ENCODE results near the gene PHTF2.
A peak's percentile ranks its signal among the peaks of the same experiment; 100 is the strongest.

PHTF2 gene

DNA sequence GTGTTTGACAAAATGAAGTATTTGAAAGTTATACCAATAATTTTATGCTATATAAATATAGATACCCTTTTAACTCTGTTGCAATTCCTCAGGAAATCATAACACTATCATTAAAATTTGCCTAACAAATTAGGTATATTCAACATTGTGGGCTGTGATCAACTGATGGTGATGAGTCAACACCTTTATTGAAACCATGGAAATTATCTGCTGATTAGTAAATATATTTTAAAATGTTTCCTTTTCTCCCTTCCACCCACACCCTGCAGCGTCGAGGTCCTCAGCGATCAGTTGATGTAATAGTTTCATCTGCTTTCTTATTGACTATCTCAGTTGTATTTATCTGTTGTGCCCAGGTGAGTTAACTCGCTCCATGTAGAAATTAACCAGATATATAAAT lies 143.9 kb downstream of the PHTF2 start:
- H3K4ac ChIP-seq (ENCODE audit: low read depth, low read length) = no peak overlapping the region
- no peaks in the 10 kb centered on the region for H3K79me2 ChIP-seq (ENCODE audit: control insufficient read depth, insufficient read depth, low read length)
- no peak overlapping the region for H2BK5ac ChIP-seq (ENCODE audit: low read length)
- no peaks in the 10 kb centered on the region for H3K36me3 ChIP-seq (ENCODE audit: control insufficient read depth, insufficient read depth, low read length)
- no peak overlapping the region for H3K4me2 ChIP-seq (ENCODE audit: low read length)
- no peaks in the 10 kb centered on the region for H3K4me1 ChIP-seq (ENCODE audit: control insufficient read depth, low read depth, low read length)
- no peak overlapping the region for H3K4me3 ChIP-seq (ENCODE audit: low read length)
- no CpG with 5 or more reads among the region's 4 CpGs for WGBS (ENCODE audit: extremely low coverage, insufficient coverage, low lambda C conversion rate)
- no peaks in the 10 kb centered on the region for H3K27me3 ChIP-seq (ENCODE audit: insufficient read depth, low read length, poor library complexity)
- no peaks in the 10 kb centered on the region for H3K79me1 ChIP-seq (ENCODE audit: low read length)
- no peak overlapping the region for H4K8ac ChIP-seq (ENCODE audit: low read depth, low read length)
- H3K9ac ChIP-seq (ENCODE audit: low read length) = no peak overlapping the region
- H2AK5ac ChIP-seq (ENCODE audit: low read length) = no peak overlapping the region
- no peak overlapping the region for H2BK15ac ChIP-seq (replicated peaks; ENCODE audit: low read depth)
- no peak overlapping the region for H2BK120ac ChIP-seq (ENCODE audit: low read depth, low read length)
- H4K5ac ChIP-seq (ENCODE audit: low read length) = no peak overlapping the region
- no peak overlapping the region for H3K18ac ChIP-seq (ENCODE audit: low read length)
- H3K56ac ChIP-seq (ENCODE audit: low read length) = no peak overlapping the region
- no peak overlapping the region for H3K27ac ChIP-seq (ENCODE audit: low read depth, low read length)
- H3K23ac ChIP-seq (ENCODE audit: low read length) = no peak overlapping the region
- DNase-seq = no peak

DNA sequence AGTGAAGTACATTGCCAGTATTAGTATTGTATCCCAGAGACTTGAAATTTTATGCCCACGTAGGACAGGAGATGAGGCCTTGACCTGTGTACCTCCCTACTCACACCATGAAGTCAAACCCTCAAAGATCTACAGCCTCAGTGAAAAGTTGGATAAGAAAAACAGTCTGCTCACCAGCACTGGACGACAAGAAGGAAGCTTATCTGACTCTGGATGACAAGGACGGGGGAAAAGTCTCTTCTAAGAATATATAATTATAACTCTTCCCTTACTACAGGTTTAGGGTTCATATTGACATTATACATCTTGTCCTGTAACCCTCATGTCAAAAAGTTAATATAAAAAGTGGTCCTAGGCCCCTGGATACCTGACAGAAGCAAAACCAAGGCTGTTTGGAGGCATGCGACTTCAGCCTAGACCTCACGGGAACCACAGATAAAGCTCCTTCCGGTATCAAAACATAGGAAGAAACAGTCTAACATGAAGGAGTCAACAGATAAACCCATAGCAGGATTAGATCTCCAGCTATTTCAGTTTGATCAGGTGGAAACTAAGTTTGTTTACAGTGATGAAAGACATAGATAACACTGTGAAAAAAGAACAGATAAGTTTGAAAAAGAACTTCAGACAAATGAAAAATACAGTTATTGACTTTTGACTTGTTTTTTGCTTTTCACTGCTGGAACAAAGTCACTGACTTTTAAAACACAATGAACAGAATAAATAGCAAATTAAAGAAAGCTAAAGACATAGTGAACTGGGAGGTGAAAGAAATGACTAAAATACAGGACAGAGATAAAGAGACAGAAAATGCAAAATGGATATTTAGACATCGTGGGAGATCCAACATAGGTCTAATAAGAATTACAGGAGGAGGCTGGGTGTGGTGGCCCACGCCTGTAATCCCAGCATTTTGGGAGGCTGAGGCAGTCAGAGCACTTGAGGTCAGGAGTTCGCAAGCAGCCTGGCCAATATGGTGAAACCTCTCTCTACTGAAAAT lies 145.9 kb downstream of the PHTF2 start:
- no CpG with 5 or more reads among the region's 9 CpGs for WGBS (ENCODE audit: extremely low coverage, insufficient coverage, low lambda C conversion rate)
- Histone ChIP-seq H3K36me3 (ENCODE audit: control insufficient read depth, insufficient read depth, low read length) (no peaks in the 10 kb centered on the region), H3K9ac (ENCODE audit: low read length) (no peak overlapping the region), H3K18ac (ENCODE audit: low read length) (no peak overlapping the region), H2BK15ac (replicated peaks; ENCODE audit: low read depth) (no peak overlapping the region), H3K4me2 (ENCODE audit: low read length) (no peak overlapping the region), H3K56ac (ENCODE audit: low read length) (no peak overlapping the region), H3K79me2 (ENCODE audit: control insufficient read depth, insufficient read depth, low read length) (no peaks in the 10 kb centered on the region), H3K4me3 (ENCODE audit: low read length) (no peak overlapping the region), H2BK5ac (ENCODE audit: low read length) (no peak overlapping the region), H3K23ac (ENCODE audit: low read length) (no peak overlapping the region), H3K4ac (ENCODE audit: low read depth, low read length) (no peak overlapping the region), H4K5ac (ENCODE audit: low read length) (no peak overlapping the region), H3K79me1 (ENCODE audit: low read length) (no peaks in the 10 kb centered on the region), H3K27ac (ENCODE audit: low read depth, low read length) (no peak overlapping the region), H2BK120ac (ENCODE audit: low read depth, low read length) (no peak overlapping the region), H2AK5ac (ENCODE audit: low read length) (no peak overlapping the region), H4K8ac (ENCODE audit: low read depth, low read length) (no peak overlapping the region), H3K4me1 (ENCODE audit: control insufficient read depth, low read depth, low read length) (no peaks in the 10 kb centered on the region), H3K27me3 (ENCODE audit: insufficient read depth, low read length, poor library complexity) (no peaks in the 10 kb centered on the region)
- peak; percentile 10 for DNase-seq

DNA sequence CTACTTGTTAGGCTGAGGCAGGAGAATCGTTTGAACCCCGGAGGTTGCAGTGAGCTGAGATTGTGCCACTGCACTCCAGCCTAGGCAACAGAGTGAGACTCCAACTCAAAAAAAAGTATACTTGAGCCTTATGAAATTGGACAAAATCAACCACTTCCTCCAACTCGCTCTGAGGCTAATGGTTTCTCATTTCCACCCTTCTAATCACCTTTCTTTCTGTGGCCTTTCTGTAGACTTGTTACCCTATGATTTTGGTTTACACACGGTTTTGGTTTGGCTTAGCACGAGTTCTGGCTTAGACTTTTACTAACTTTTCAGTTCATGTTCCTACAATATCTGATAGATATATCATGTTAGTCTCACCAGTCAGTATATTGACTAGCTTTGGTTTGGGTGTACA lies 152.0 kb downstream of the PHTF2 start:
- Histone ChIP-seq H3K27ac (ENCODE audit: low read depth, low read length) (no peak overlapping the region), H3K4me3 (ENCODE audit: low read length) (no peak overlapping the region), H3K4me2 (ENCODE audit: low read length) (no peak overlapping the region), H2BK120ac (ENCODE audit: low read depth, low read length) (no peak overlapping the region), H4K8ac (ENCODE audit: low read depth, low read length) (no peak overlapping the region), H4K5ac (ENCODE audit: low read length) (no peak overlapping the region), H3K9ac (ENCODE audit: low read length) (no peak overlapping the region), H3K27me3 (ENCODE audit: insufficient read depth, low read length, poor library complexity) (no peaks in the 10 kb centered on the region), H2BK5ac (ENCODE audit: low read length) (no peak overlapping the region), H3K18ac (ENCODE audit: low read length) (no peak overlapping the region), H2AK5ac (ENCODE audit: low read length) (no peak overlapping the region), H3K23ac (ENCODE audit: low read length) (no peak overlapping the region), H3K79me2 (ENCODE audit: control insufficient read depth, insufficient read depth, low read length) (no peaks in the 10 kb centered on the region), H3K4me1 (ENCODE audit: control insufficient read depth, low read depth, low read length) (no peaks in the 10 kb centered on the region), H2BK15ac (replicated peaks; ENCODE audit: low read depth) (no peak overlapping the region), H3K56ac (ENCODE audit: low read length) (no peak overlapping the region), H3K4ac (ENCODE audit: low read depth, low read length) (no peak overlapping the region), H3K36me3 (ENCODE audit: control insufficient read depth, insufficient read depth, low read length) (no peaks in the 10 kb centered on the region), H3K79me1 (ENCODE audit: low read length) (no peaks in the 10 kb centered on the region)
- DNase-seq = no peak
- whole genome bisulfite sequencing (ENCODE audit: extremely low coverage, insufficient coverage, low lambda C conversion rate) = no CpG with 5 or more reads among the region's 5 CpGs

- no peak overlapping the region for H3K27ac ChIP-seq (ENCODE audit: low read depth, low read length)
- no peak overlapping the region for H2BK120ac ChIP-seq (ENCODE audit: low read depth, low read length)
- WGBS (ENCODE audit: extremely low coverage, insufficient coverage, low lambda C conversion rate) = no CpG with 5 or more reads among the region's 3 CpGs
- H3K27me3 ChIP-seq (ENCODE audit: insufficient read depth, low read length, poor library complexity) = no peaks in the 10 kb centered on the region
- H3K4me2 ChIP-seq (ENCODE audit: low read length) = no peak overlapping the region
- H3K23ac ChIP-seq (ENCODE audit: low read length) = no peak overlapping the region
- H3K79me1 ChIP-seq (ENCODE audit: low read length) = no peaks in the 10 kb centered on the region
- no peak overlapping the region for H4K8ac ChIP-seq (ENCODE audit: low read depth, low read length)
- no peak for DNase-seq
- H3K9ac ChIP-seq (ENCODE audit: low read length) = no peak overlapping the region
- no peaks in the 10 kb centered on the region for H3K4me1 ChIP-seq (ENCODE audit: control insufficient read depth, low read depth, low read length)
- H3K18ac ChIP-seq (ENCODE audit: low read length) = no peak overlapping the region
- H3K79me2 ChIP-seq (ENCODE audit: control insufficient read depth, insufficient read depth, low read length) = no peaks in the 10 kb centered on the region
- no peak overlapping the region for H3K56ac ChIP-seq (ENCODE audit: low read length)
- H2BK5ac ChIP-seq (ENCODE audit: low read length) = no peak overlapping the region
- no peak overlapping the region for H3K4me3 ChIP-seq (ENCODE audit: low read length)
- no peak overlapping the region for H2AK5ac ChIP-seq (ENCODE audit: low read length)
- H4K5ac ChIP-seq (ENCODE audit: low read length) = no peak overlapping the region
- no peak overlapping the region for H2BK15ac ChIP-seq (replicated peaks; ENCODE audit: low read depth)
- H3K4ac ChIP-seq (ENCODE audit: low read depth, low read length) = no peak overlapping the region
- H3K36me3 ChIP-seq (ENCODE audit: control insufficient read depth, insufficient read depth, low read length) = no peaks in the 10 kb centered on the region
Observed at GRCh38 chr7:77954773-77955555, 156.4 kb downstream of the PHTF2 start.

- H3K9ac ChIP-seq (ENCODE audit: low read length) = no peak overlapping the region
- no peak overlapping the region for H3K4ac ChIP-seq (ENCODE audit: low read depth, low read length)
- H4K8ac ChIP-seq (ENCODE audit: low read depth, low read length) = no peak overlapping the region
- H3K79me2 ChIP-seq (ENCODE audit: control insufficient read depth, insufficient read depth, low read length) = no peaks in the 10 kb centered on the region
- no peak overlapping the region for H2BK5ac ChIP-seq (ENCODE audit: low read length)
- H3K18ac ChIP-seq (ENCODE audit: low read length) = no peak overlapping the region
- no peaks in the 10 kb centered on the region for H3K79me1 ChIP-seq (ENCODE audit: low read length)
- H2BK120ac ChIP-seq (ENCODE audit: low read depth, low read length) = no peak overlapping the region
- H4K5ac ChIP-seq (ENCODE audit: low read length) = no peak overlapping the region
- H3K4me1 ChIP-seq (ENCODE audit: control insufficient read depth, low read depth, low read length) = no peaks in the 10 kb centered on the region
- no peak overlapping the region for H3K56ac ChIP-seq (ENCODE audit: low read length)
- no peak overlapping the region for H3K4me2 ChIP-seq (ENCODE audit: low read length)
- no peak overlapping the region for H2AK5ac ChIP-seq (ENCODE audit: low read length)
- H3K23ac ChIP-seq (ENCODE audit: low read length) = no peak overlapping the region
- H3K4me3 ChIP-seq (ENCODE audit: low read length) = no peak overlapping the region
- H3K27ac ChIP-seq (ENCODE audit: low read depth, low read length) = no peak overlapping the region
- WGBS (ENCODE audit: extremely low coverage, insufficient coverage, low lambda C conversion rate) = no CpG with 5 or more reads among the region's 2 CpGs
- no peak overlapping the region for H2BK15ac ChIP-seq (replicated peaks; ENCODE audit: low read depth)
- DNase-seq = no peak
- no peaks in the 10 kb centered on the region for H3K27me3 ChIP-seq (ENCODE audit: insufficient read depth, low read length, poor library complexity)
- H3K36me3 ChIP-seq (ENCODE audit: control insufficient read depth, insufficient read depth, low read length) = no peaks in the 10 kb centered on the region
Observed at GRCh38 chr7:77958436-77958835, 159.9 kb downstream of the PHTF2 start.
